HG02840 (cell line): ENCODE data around the gene ZNF804A.
A peak's percentile ranks its signal among the peaks of the same experiment; 100 is the strongest.

Experiments
- ATAC-seq: cut with Tn5 transposase; IDR thresholded peaks from one replicate; pipeline ENCODE4 v1.9.1; 2021; ENCODE audit warnings: mild to moderate bottlenecking, moderate library complexity, moderate number of reproducible peaks; ENCODE audit not compliant: unreplicated experiment, low FRiP score

The ZNF804A gene

DNA sequence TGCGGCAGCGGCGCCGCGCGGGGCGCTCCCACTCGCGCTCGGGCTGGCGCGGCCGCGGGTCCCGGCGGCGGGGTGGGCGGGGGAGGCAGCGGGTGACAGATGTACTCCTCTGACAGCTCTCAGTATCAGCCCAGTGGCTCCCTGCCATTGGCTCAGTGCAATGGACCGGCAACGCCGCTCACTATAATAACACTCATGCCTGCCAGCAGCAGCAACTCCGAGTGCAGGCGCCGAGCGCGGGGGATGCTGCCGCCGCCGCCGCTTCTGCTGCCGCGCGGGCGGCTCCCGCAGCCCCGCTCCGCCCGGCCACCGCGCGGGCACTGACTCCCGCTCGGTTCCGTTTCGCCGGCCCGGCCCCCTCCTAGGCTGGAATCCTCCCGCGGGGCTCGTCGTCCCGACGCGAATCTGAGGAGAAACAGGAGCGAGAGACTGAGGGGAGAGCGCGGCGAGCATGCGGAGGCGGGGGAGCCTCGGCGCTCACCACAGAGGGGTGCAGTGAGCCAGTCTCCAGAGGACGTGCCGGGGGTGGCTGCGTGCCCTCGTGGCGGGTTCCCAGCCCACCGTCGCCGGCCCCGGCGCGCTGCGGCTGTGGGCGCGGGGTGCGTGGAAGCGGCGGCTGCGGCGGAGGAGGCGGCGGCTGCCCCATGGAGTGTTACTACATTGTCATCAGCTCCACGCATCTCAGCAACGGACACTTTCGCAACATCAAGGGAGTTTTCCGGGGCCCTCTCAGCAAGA is at the start of gene ZNF804A:
TSS of gene ZNF804A (plus strand) at position 214 of the 738 bp plus-strand sequence. CDS start at position 645, 431 bp downstream.
- peak; percentile 84 for ATAC-seq

DNA sequence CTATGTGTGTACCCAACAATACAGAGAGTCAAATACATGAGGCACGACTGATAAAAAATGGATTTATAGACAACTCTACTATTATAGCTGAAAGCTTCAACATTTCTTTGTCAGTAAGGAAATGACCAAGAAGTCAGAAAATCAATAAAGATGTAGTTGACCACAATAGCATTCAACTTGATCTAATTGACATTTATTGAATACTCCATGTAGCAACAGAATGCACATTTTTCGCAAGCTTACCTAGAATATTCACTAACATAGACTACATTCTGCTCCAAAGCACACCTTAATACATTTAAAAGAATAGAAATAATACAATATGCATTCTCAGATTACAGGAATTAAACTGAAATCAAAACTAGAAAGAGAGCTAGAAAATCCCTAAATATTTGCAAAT is 49.2 kb upstream of the ZNF804A start:
- ATAC-seq, result no peak

DNA sequence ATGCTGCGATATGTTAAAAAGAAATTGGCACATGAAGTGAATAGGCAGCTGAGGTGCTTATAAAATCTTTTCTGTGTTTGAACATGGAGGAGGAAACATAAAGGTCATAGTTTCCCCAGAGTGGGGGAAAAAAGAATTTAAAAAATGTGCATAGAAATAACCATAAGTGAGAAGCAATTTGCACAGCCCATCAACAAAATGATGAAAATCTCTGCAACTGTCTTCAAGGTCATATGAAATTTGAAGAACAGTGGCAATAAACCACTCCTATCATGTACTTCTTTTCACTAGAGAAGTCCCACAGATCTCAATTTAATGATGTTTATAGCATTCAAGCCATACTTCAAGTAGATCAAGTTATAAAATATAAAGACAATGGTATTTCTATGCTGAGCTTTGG is 46.7 kb upstream of the ZNF804A start:
- ATAC-seq, result no peak

DNA sequence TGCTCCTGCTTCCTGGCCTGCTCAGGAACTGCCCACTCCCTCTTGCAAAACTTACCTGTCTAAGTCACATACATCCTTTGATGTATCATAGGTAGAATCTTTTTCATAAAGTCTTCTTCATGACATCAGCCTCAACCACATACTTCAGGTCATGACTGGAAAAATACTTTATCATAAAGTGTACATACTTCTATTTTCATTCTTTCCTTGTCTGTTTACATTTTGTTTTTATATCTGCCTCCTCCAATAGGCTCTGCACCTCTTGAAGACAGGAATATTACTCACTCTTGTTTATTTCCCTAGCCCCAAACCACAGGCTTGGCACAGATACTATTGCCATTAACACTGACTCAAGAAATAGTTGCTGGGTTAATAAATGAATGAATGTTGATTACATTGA is 43.6 kb upstream of the ZNF804A start:
- ATAC-seq, result no peak

DNA sequence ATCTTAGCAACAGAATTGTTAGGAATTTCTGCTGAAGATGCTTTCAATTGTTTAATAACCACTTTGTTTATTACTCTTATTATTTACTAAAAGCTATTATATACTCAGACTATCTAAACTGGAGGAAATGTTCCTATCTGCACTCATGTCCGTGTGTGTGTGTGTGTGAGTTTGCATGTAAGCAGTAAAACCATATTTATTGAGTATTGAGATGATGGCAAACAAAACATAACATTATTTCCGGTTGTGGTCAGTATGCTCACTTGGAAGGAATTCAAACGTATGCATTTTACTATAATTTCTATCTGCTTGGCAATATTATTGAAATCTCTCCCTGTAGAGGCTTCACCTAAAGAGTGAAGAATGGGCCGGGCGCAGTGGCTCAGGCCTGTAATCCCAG is 43.0 kb upstream of the ZNF804A start:
- ATAC-seq, result no peak

DNA sequence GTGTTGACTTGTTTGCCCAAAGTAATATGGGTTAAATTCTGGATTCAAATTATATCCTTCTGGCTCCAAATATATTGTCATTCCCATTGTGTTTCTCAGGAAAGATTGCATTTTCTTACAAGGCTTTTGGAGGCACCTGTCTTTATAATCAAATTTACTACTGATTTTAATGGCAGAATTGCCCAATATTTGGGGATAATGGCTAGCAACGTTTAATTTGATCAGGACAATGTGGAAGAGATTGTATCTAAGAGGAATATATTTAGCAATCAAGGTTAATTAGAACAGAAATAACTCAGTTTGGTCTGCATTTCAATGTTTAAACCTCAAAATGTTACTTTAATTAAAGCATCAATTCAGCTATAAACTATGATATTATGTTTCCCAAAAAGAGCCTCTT is 41.7 kb upstream of the ZNF804A start:
- ATAC-seq, result no peak

DNA sequence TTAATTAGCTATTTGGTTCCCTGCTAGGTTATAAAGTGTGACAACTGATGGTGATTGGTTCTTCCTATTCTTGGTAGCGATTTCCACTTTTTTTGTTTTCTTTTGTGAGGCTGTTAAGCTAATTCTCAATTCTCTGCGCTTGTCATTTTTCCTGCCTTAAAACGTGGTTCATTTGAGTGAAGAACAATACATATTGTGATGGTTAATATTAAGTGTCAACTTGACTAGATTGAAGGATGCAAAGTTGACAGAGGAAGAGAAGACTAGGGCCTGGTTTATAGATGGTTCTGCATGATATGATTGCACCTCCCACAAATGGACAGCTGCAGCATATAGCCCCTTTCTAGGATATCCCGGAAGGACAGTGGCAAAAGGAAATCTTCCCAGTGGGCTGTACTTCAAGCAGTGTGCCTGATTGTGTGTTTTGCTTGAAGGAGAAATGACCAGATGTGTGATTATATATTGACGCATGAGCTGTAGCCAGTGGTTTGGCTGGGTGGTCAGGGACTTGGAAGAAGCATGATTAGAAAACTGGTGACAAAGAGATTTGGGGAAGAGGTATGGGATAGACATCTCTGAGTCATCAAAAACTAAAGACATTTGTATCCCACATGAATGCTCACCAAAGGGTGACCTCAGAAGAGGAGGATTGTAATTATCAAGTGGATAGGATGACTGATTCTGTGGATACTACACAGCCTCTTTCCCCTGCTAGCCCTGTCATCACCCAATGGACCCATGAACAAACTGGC is 39.4 kb upstream of the ZNF804A start:
- no peak for ATAC-seq

DNA sequence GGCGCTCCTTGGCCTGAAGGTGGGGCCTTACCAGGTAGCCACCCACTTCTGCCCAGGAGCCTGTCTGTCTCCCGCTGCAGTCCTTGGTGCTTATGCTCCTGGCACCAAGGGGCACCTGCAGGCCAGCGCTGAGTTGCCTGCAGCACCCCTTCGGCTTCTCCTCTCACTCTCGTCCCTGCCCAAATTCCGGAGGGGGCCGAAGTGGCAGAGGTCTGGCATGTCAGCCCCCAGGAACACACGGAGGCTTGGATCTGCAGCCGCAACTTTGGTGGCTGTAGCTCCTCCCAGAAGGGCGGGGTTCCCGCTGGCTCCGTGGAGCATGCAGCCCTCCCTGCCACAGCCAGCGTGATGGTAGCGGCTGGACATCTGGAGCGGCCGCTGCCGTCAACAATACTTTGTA is 37.7 kb upstream of the ZNF804A start:
- no peak for ATAC-seq

DNA sequence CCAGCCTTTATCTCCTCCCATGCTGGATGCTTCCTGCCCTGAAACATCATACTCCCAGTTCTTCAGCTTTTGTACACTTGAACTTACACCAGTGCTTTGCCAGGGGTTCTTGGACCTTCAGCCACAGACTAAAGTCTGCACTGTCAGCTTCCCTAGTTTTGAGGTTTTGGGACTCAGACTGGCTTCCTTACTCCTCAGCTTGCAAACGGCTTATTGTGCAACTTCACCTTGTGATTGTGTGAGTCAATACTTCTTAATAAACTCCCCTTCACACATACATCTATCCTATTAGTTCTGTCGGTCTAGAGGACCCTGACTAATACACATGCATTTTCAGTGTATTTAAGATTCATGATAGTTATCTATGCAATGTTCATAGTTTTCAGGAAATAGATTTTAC is 35.8 kb upstream of the ZNF804A start:
- no peak for ATAC-seq

DNA sequence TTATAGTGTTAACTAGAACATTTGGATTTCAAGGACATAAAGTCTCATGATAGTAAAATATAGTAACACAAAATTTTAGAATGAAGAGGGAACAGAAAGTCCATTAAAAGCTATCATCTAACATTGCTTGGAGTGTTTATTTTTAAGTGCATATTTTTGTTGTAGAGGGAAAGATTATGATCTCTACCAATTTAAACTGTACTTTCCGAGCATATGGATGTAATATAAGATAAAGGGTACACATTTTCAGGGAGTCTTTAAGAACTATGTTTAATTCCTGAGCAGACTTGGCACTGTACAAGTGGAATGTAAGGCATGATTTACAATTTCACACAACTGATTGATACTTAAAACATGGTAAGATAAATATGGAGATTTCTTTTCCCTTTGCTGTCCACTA is 34.2 kb upstream of the ZNF804A start:
- no peak for ATAC-seq

DNA sequence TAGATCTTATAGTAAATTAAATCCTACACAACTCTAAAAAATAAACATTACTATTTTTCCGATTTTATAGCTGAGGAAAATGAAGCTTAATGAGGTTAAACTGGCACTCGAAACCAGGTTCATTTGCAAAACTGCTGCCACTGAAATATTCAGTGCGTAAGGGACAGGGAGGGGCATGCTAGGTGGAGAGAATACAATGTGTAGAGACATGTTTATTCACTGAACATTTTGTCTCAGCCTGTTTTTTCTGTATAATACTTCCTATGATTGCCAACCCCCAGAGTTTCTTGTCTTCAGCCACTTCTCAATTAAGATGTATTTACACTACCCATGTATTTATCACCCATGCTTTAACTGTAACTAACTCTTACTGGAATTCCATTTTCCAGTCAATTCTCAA is 31.6 kb upstream of the ZNF804A start:
- ATAC-seq, result no peak

DNA sequence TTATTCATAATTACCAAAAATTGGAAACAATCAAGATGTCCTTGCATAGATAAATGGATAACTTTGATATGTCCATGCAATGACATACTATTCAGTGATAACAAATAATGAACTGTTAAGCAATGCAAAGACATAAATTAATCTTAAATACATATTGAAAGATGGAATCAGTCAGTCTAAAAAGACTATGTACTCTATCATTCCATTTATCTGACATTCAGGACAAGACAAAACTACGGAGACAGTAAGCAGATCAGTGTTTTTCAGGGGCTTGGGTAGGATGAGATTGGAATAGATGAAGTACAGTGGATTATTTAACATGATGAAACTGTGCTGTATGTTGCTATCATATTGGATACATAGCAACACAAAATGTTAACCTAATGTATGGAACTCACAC is 21.3 kb upstream of the ZNF804A start:
- no peak for ATAC-seq

DNA sequence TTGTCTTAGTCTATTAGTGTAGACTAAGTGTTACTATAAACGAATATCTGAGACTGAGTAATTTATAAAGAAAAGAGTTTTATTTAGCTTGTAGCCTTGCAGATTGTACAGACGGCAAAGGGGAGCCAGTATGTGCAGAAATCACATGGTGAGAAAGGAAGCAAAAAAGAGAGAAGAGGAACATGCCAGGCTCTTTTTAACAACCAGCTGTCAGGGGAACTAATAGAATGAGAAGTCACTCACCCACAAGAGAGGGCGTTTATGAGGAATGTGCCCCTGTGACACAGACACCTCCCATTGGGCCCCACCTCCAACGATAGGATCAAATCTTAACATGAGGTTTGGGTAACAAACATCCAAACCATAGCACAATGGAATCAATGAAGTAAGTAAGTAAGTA is 20.6 kb upstream of the ZNF804A start:
- ATAC-seq, result no peak

DNA sequence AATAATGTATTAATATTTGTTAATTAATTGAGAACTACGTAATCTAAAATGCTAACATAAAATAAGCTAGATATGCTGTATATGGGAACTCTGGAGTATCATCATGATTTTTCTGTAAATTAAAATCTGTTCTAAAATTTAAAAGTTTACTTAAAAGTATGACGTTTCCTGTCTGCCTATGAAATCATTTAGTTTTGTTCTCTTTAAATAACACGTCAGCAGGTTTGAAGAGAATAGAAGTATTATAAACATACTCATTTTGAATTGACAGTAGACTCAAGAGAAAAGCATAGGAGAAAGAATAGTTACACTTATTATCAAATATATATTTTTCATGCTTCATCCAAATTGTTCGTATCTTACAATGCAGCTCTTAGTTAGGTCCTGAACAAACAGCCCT is 19.1 kb upstream of the ZNF804A start:
- no peak for ATAC-seq

DNA sequence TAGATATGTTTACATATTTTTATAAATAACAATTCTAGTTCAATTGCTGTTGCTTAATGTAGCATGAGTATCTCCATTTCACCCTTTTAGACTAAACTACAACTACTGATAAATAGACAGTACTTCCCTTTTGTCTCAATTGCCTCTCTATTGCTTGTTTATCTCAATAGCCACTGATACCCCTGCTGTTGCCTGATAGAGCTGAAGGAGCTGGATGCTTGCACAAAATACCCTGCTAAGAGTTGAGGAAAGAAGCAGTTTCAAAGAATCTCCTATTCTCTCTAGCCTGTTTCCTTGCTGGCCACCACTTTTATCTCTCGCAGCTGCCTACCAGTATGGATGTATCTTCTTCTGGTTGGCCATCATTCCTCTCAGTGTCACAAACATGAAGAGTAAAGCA is 16.9 kb upstream of the ZNF804A start:
- ATAC-seq, result no peak

DNA sequence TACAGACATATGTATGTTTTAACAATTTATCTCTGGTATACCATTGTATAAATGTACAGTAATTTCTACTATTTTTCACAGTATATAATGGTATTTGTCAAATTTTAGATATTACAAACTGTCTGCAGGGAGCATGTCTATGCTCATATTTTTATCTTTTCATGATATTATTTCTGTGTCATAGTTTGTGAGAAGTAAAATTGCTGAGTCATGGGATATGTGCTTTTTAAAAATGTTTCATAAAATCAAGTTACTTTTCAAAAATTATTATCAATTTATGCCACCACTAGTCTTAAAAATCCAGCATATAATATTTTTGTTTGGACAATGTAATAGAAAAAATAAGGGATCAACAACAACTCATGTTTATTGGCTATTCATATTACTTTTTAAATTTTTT is 9.1 kb upstream of the ZNF804A start:
- ATAC-seq, result no peak

DNA sequence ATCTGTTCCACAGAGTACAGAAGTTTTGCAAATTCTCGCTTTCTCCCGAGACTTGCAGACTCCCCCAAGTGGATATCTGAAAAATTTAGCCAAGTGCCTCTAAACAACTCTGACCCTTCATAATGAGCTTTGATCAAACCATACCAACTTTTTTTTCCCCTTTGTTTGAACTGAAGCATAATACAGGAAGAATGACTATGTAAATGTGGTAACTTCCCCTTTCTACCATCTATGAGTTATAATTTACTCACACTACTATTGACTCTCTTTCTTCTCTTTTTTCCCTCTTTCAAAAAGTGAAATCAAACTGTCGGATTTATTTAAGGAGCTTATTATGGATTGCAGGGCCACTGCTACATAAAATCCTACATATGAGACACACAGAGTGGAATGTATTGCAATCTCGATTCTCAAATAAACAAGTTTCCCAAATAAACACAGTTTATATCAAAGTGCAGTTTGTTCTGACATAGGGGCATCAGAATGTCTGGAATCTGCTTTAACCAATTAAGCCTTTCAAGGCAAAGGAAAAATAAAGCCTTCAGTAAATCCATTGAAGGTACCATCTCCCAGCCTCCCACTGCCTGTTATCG is 1.4 kb upstream of the ZNF804A start:
- no peak for ATAC-seq

DNA sequence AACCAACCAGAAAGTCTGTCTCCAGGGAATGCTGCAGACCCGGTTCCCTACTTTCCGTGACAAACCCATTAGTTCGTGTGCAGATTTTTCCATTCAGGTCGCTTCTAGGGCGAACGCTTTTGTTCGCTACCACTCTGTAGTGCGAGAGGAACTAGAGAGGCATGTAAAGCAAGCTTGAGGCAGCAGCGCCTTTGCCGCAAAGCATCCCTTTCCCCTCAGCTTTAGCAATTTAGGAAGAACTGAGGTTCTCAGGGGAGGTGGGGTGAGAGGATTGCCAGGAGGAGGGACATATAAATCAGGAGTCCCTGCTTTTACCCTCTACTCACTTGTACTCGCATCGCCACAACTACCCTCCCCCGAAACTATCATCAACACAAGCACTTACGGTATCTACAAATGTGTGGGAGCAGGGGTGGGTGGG is 748 bp upstream of the ZNF804A start:
- no peak for ATAC-seq

DNA sequence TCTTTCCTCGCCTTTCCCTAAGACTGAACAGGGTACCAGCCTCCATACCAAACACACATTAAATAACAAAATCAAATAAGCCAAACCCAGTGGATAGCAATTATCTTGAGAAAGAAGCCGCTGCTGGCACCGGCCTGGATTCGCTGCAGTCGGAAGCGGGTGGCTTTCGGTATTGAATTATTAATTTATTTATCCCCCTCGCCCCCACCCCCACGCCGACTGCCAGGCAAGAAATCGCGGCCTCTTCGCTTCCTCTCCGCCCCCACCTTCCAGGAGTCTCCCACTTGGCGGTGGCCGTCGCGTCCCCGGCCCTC is 370 bp upstream of the ZNF804A start:
- ATAC-seq, result no peak

DNA sequence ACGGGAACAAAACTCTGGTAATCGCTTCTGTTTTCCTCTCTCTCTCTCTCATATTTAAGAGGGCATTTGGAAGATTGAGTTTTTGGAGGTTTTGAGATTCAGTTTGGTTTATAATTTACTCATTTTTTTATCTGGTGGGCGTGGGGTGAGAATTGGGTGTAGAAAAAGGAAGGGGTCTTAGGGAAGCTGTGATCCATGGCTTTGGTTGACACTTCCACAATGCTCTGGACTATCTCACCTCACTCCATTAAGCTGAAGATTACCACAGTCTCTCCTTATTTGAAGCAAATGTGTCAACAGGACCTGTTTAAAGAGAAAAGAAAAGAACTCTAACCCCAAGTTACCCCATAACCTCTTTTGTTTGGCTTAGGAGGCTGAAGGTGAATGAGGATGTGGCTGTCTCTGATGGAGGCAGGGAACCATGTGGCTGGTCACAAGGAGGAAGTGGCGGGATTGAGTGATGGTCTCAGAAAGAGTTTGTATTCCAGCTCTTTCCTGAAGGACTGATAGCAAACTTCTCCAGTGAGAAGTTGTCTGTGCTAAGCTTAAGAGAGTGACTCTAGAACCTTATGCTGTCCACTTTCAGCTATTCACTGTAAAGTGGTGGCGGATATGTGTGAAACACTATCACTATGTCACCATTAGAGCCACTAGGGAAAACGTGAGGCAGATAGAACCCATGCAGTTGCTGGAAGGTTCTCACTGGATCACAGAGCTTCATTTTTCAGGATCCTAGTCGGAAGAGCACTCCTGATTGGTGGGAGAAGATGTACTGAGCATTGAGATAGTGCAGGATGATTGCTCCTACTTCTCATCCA is 934 bp downstream of the ZNF804A start:
- ATAC-seq, result no peak

DNA sequence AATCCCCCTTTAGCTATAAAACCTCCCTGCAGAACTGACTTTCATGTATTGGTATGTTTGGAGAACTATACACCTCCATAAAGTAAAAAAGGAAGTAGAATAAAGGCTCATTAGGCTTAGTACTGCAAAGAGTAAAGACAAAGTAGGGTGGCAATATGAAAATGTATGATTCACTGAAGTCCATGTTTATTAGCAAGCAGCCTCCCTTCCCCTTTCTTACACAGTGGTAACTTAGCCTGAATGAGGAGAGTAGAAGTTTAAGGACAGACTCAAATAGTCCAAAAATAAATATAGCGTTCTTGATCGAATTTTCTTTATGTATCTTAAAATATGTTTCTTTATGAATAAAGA is 1.5 kb downstream of the ZNF804A start:
- no peak for ATAC-seq
